Stimulated activated naive CD8-positive, alpha-beta T cell treated with anti-CD3 and anti-CD28 coated beads, Interleukin-15, Interleukin-2, amounts not matched to agents 100 U/mL and 50 U/mL, for 24 hours (primary cell): Measurements from ENCODE around the gene ANKRD9.
"Not testable (repeated sequence)": the region's sequence is repeated elsewhere in the genome, so short reads cannot be mapped to it uniquely, and the experiment has no call there.

Source experiments
- ATAC-seq: fragments of 150-1000 bp; cut with Tn5 transposase; one replicate; pipeline ENCODE4 v1.10.0; 2021
- DNase-seq: peaks from one replicate; pipeline ENCODE4 v3.0.0; 2021

Gene ANKRD9

GRCh38 chr14:102509746-102510615, at the start of gene ANKRD9:
Gene ANKRD9, minus strand, starts transcription at chr14:102509776. Its CDS starts 1,887 bp downstream, at chr14:102507889.
- DNase-seq (peak; percentile 96), ATAC-seq (peak; percentile 88)

- no peak for ATAC-seq
- DNase-seq: no peak
Observed at GRCh38 chr14:102558556-102558955, 49.0 kb upstream of the ANKRD9 start.

GRCh38 chr14:102557434-102558226, 48.1 kb upstream of the ANKRD9 start:
- DNase-seq: no peak
- ATAC-seq: no peak

- ATAC-seq: no peak
- no peak for DNase-seq
Observed at GRCh38 chr14:102556098-102556677, 46.6 kb upstream of the ANKRD9 start.

GRCh38 chr14:102554821-102555819, 45.5 kb upstream of the ANKRD9 start:
- peak; percentile 58 for ATAC-seq
- DNase-seq: peak; percentile 59

GRCh38 chr14:102551995-102552705, 42.6 kb upstream of the ANKRD9 start:
- DNase-seq: peak; percentile 57
- ATAC-seq: peak; percentile 78

GRCh38 chr14:102550927-102551401, 41.4 kb upstream of the ANKRD9 start:
- not testable (repeated sequence) for ATAC-seq, DNase-seq

GRCh38 chr14:102548616-102549240, 39.2 kb upstream of the ANKRD9 start:
- ATAC-seq: no peak
- DNase-seq: no peak

GRCh38 chr14:102545461-102546265, 36.1 kb upstream of the ANKRD9 start:
- DNase-seq (no peak), ATAC-seq (no peak)

- peak; percentile 38 for ATAC-seq
- DNase-seq: peak; percentile 23
Observed at GRCh38 chr14:102544747-102545460, 35.3 kb upstream of the ANKRD9 start.

- DNase-seq (no peak), ATAC-seq (no peak)
Observed at GRCh38 chr14:102544046-102544746, 34.6 kb upstream of the ANKRD9 start.

- DNase-seq (no peak), ATAC-seq (no peak)
Observed at GRCh38 chr14:102541771-102542170, 32.2 kb upstream of the ANKRD9 start.

- not testable (repeated sequence) for ATAC-seq, DNase-seq
Observed at GRCh38 chr14:102541029-102541491, 31.5 kb upstream of the ANKRD9 start.

GRCh38 chr14:102540315-102541028, 30.9 kb upstream of the ANKRD9 start:
- DNase-seq (no peak), ATAC-seq (no peak)

GRCh38 chr14:102539544-102540314, 30.2 kb upstream of the ANKRD9 start:
- DNase-seq (no peak), ATAC-seq (no peak)
